ENCODE results near the gene FUT7. TPM values are rescaled to one million over a fixed set of nuclear protein-coding genes. Genes with fewer than 3 reads are reported as not detected.

FUT7 gene
- total and polyA plus RNA-seq, 2 donors: 0.18 TPM; not detected in 1

DNA sequence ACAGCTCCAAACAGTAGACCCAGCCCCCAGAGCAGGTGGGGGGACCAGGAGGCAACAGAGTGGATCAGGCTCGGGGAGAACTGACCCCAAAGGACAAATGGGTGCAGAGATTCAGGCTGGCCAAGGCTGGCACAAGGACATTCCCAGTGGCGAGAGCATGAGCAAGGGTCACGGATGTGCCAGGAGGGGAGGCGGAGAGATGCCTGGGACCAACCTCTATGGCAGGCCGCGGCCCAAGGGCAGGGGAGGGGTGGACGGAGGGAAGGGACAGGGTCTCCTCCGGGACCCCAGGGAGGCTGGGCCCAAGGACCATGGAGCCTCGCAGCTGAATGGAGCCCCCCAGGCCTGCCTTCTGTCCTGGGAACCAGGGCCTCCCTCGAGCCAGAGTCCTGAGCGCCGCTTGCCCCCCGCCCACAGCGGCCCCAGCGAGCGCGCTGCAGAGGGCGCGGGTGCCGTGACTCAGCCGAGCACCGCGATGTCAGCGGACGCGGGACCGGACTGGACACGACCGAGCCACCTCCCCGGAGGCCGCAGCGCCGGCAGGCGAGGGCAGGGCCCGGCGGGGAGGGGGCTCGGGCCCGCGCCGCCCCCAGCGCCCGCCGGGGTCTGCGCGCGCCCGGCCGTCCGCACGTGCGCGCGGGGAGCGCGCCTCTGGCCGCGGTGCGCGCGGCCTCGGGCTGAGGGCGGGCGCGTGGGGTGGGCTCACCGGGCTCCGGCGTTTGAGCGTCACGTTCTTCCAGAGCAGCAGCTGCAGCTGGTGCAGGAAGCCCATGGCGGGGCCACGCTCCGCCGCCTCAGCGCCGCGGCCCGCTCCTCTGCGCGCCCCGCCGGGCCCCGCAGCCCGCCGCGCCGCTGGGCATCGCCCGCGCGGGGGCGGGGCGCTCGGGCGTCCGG lies 4.3 kb downstream of the FUT7 start, which contains the start of gene ABCA2:
Gene ABCA2, minus strand, starts transcription at position 869 of the 894 bp plus-strand sequence. Its CDS starts 97 bp downstream, at position 772.
- H3K36me3 ChIP-seq (ENCODE audit: insufficient read depth): no peaks in the 10 kb centered on the region
- peak within 1 kb of the TSS; percentile 34 for H3K27ac ChIP-seq (ENCODE audit: low read depth)
- H3K4me3 ChIP-seq (ENCODE audit: low read depth, low read length): peak within 1 kb of the TSS; percentile 64
- 4% methylated on average over 95 of the region's 95 CpGs for WGBS
- no peak for DNase-seq (ENCODE audit: extremely low spot score)
- H3K4me1 ChIP-seq (ENCODE audit: insufficient read depth): no peaks in the 10 kb centered on the region

DNA sequence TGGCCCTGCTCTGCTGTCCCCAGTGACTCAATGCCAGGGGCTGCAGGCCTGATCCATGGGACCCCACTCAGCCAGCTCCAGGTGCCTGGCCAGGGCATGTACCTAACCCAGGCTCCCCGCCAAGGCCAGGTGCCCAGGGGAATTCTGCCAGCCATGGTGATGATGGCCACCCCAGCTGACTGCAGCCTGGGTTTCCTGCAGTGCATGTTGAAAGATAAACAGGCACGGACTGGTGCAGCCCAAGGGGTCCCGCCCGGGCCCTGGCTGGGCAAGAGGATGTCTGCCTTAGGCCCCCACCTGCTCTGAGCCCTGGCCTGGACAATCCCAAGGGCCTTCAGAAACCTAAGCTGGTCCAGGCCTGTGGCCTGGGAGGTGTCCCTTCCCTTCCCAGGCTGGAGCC lies 5.1 kb downstream of the FUT7 start:
- no peak overlapping the region for H3K4me3 ChIP-seq (ENCODE audit: low read depth, low read length)
- no peaks in the 10 kb centered on the region for H3K36me3 ChIP-seq (ENCODE audit: insufficient read depth)
- WGBS: 85% methylated on average over 4 of the region's 4 CpGs
- H3K27ac ChIP-seq (ENCODE audit: low read depth): no peak overlapping the region
- no peak for DNase-seq (ENCODE audit: extremely low spot score)
- H3K4me1 ChIP-seq (ENCODE audit: insufficient read depth): no peaks in the 10 kb centered on the region

DNA sequence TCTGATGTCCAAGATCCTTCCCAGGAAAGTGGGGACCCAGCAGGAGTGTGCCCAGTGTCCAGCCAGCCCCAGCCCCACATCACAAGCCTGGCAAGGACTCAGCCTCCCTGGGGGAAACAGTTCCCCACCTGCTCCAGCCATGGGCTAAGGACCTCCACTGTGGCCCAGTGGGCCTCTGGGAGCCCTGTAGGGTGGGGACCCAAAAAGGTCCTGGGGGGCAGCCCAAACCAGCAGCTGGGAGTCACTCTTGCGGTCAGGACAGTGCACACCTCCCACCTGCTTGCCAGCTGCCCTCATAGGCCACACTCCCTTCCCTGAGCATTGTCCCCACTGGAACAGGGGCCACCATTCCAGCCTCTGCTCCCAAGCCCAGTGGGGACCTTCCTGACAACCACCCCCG lies 5.5 kb downstream of the FUT7 start:
- Histone ChIP-seq H3K4me1 (ENCODE audit: insufficient read depth) (no peaks in the 10 kb centered on the region), H3K36me3 (ENCODE audit: insufficient read depth) (no peaks in the 10 kb centered on the region), H3K27ac (ENCODE audit: low read depth) (no peak overlapping the region), H3K4me3 (ENCODE audit: low read depth, low read length) (no peak overlapping the region)
- no peak for DNase-seq (ENCODE audit: extremely low spot score)
- WGBS: 79% methylated on average over 2 of the region's 2 CpGs

DNA sequence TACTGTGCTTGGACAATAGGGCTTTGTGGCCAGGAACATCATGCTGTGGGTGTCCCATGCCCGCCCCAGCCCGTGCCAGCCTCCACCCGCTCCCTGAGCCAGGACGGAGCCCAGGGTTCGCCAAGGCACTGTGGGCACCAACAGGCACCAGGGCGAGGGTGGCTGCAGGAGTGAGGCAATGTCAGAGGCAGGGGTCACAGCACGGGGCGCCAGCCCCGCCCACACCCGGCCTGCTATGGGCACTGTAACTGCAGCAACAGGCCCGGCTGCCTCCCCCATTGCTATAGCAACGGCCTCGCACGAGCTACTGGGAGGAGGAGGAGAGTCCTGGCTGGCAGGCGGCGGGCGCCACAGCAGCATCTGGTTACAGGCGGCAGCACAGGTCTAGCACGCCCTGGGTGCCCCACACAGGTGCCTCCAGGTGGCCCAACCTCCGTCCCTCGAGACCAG lies 6.3 kb downstream of the FUT7 start:
- no peak for DNase-seq (ENCODE audit: extremely low spot score)
- no peak overlapping the region for H3K4me3 ChIP-seq (ENCODE audit: low read depth, low read length)
- no peak overlapping the region for H3K27ac ChIP-seq (ENCODE audit: low read depth)
- no peaks in the 10 kb centered on the region for H3K4me1 ChIP-seq (ENCODE audit: insufficient read depth)
- no peaks in the 10 kb centered on the region for H3K36me3 ChIP-seq (ENCODE audit: insufficient read depth)
- WGBS: 81% methylated on average over 21 of the region's 21 CpGs

DNA sequence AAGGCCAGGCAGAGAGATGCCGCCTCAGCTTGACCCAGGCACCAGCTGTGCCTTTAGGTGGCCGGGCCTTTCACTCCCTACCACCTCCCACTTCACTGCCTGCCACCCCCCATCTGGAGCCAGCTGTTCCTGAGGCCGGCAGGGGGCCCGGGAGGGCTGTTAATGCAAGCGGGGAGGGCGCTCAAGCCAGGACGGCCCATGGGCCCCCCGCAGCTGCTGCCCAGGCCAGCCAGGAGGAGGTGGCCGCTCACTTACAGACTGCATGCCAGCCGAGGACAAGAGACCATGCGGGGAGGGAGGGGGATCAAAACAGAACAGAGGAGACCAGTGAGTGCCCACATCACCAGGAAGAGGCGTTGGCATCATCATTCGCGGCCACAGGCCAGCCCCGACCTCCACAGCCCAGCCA lies 8.3 kb downstream of the FUT7 start:
- Histone ChIP-seq H3K4me3 (ENCODE audit: low read depth, low read length) (no peak overlapping the region), H3K4me1 (ENCODE audit: insufficient read depth) (no peaks in the 10 kb centered on the region), H3K27ac (ENCODE audit: low read depth) (no peak overlapping the region), H3K36me3 (ENCODE audit: insufficient read depth) (no peaks in the 10 kb centered on the region)
- DNase-seq (ENCODE audit: extremely low spot score): no peak
- 79% methylated on average over 15 of the region's 15 CpGs for WGBS

DNA sequence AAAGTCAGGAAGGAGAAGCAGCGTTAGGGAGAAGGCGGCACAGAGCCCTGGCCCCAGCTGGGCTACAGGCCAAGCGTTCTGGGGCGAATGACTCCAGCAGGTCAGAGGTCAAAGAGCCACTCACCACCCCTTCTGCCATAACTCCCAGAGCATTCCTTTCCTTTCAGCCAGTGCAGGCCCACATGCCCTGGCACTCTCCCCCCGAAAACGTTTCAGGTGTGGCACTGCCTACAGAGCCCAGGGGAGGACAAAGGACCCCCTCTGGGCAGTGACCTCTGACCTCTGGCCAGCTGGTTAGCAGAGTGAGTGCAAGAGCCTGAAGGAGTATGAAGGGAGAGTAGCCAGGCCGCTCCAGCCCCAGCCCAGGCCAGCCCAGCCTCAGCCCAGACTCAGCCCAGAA lies 8.7 kb downstream of the FUT7 start:
- H3K4me3 ChIP-seq (ENCODE audit: low read depth, low read length): no peak overlapping the region
- DNase-seq (ENCODE audit: extremely low spot score): no peak
- 79% methylated on average over 7 of the region's 7 CpGs for WGBS
- H3K4me1 ChIP-seq (ENCODE audit: insufficient read depth): no peaks in the 10 kb centered on the region
- H3K36me3 ChIP-seq (ENCODE audit: insufficient read depth): no peaks in the 10 kb centered on the region
- no peak overlapping the region for H3K27ac ChIP-seq (ENCODE audit: low read depth)

DNA sequence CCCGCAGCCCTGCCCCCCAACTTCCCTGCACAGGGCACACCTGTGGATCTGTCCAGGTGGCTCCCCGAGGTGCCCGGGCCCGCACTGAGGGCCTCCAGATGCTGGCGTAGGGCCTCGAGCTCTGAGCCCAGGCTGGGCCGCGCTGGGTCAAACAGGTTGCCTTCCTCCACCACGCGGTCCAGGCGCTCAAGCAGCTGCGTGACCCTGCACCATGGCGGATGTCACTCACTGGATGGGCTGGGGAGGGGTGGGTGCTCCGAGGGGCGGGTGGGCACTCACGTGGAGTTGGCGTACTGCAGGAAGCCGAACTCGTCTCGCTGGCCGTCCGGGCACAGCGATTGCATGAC lies 9.3 kb downstream of the FUT7 start:
- H3K36me3 ChIP-seq (ENCODE audit: insufficient read depth): no peaks in the 10 kb centered on the region
- H3K4me3 ChIP-seq (ENCODE audit: low read depth, low read length): no peak overlapping the region
- 90% methylated on average over 23 of the region's 23 CpGs for WGBS
- DNase-seq (ENCODE audit: extremely low spot score): no peak
- no peak overlapping the region for H3K27ac ChIP-seq (ENCODE audit: low read depth)
- no peaks in the 10 kb centered on the region for H3K4me1 ChIP-seq (ENCODE audit: insufficient read depth)

DNA sequence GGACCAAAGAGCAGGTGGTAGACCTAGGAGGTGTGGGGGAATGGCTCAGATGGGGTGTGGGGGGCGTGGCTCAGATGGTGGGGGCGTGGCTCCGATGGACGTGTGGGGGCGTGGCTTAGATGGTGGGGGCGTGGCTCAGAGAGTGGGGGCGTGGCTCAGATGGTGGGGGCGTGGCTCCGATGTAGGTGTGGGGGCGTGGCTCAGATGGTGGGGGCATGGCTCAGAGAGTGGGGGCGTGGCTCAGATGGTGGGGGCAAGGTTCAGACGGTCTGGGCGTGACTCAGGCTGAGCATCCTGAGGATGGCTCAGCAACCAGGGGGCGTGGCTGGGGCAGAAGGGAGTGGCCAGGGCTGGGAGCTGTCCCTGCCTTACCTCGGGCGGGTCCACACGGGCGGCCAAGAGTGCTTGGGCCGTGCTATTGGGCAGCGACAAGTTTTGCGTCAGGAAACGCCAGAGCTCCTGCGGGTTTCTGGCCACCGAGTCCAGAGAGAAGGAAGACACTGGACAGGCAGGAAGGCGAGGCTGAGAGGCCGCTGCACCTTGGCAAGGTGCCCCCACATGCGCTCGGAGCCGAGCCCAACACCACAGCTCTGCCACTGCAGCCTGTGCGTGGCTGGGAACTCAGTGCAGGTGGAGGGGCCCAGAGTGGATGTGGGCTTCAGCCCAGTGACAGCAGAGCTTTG lies 9.8 kb downstream of the FUT7 start:
- no peaks in the 10 kb centered on the region for H3K4me1 ChIP-seq (ENCODE audit: insufficient read depth)
- no peaks in the 10 kb centered on the region for H3K36me3 ChIP-seq (ENCODE audit: insufficient read depth)
- no peak for DNase-seq (ENCODE audit: extremely low spot score)
- WGBS: 61% methylated on average over 30 of the region's 30 CpGs
- no peak overlapping the region for H3K27ac ChIP-seq (ENCODE audit: low read depth)
- no peak overlapping the region for H3K4me3 ChIP-seq (ENCODE audit: low read depth, low read length)

DNA sequence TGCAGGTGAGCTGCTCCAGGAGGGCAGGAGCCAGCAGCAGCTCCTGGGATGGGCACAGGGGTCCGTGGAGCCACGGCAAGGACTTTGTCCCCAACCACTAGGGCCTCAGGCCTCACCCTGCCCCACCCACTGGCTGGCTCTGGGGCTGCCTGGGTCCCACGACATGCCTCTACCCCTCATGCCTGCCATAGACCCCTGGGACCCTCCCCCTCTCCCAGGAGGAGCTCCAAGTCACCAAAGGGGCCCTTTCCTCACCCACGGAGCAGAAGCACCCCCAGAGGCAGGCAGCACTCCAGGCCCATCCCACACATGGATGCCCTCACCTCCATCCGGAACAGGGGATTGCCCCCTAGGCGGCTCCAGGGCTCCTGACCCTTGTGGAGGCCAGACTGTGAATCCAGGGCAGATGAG lies 10.3 kb downstream of the FUT7 start:
- H3K27ac ChIP-seq (ENCODE audit: low read depth): no peak overlapping the region
- no peak for DNase-seq (ENCODE audit: extremely low spot score)
- H3K36me3 ChIP-seq (ENCODE audit: insufficient read depth): no peaks in the 10 kb centered on the region
- no peaks in the 10 kb centered on the region for H3K4me1 ChIP-seq (ENCODE audit: insufficient read depth)
- H3K4me3 ChIP-seq (ENCODE audit: low read depth, low read length): no peak overlapping the region
- WGBS: 94% methylated on average over 6 of the region's 6 CpGs

DNA sequence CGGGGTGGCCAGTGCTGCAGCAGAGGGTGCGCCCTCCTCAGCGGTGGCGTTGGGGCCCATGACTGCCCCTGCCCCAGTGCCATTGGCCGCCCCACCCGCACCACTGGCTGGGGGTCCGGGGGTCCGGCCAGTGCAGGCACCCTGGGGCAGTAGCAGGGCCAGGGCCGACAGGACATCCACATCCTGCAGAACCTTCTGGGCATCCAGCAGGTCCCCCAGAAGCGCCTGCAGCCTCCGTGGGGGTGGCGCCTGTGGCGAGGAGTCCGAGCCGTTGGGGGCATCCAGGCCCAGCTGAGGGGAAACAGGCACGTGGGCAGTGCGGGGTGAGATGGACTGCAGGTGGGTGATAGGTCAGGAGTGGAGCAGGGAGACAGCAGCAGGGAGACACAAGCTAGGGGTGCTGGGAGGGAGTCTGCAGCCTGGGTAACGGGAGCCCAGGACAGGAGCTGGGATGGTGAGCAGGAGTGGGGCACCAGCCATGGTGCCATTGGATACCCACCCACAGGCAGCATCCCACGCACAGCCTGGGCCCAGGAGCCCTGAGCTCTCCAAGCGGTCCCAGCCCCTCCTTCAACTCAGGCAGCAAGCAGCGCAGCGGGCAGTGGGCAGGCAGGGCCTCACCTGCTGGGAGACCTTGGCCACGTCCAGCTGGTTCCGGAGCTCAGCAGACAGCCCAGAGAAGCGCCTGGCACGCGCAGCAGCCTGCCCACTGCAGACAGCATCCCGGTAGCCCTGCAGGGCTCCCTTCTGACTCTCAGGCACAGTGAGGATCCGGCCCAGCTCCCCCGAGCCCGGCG lies 10.9 kb downstream of the FUT7 start:
- no peak for DNase-seq (ENCODE audit: extremely low spot score)
- Histone ChIP-seq H3K27ac (ENCODE audit: low read depth) (no peak overlapping the region), H3K4me1 (ENCODE audit: insufficient read depth) (no peaks in the 10 kb centered on the region), H3K4me3 (ENCODE audit: low read depth, low read length) (no peak overlapping the region), H3K36me3 (ENCODE audit: insufficient read depth) (no peaks in the 10 kb centered on the region)
- WGBS: 96% methylated on average over 32 of the region's 32 CpGs

DNA sequence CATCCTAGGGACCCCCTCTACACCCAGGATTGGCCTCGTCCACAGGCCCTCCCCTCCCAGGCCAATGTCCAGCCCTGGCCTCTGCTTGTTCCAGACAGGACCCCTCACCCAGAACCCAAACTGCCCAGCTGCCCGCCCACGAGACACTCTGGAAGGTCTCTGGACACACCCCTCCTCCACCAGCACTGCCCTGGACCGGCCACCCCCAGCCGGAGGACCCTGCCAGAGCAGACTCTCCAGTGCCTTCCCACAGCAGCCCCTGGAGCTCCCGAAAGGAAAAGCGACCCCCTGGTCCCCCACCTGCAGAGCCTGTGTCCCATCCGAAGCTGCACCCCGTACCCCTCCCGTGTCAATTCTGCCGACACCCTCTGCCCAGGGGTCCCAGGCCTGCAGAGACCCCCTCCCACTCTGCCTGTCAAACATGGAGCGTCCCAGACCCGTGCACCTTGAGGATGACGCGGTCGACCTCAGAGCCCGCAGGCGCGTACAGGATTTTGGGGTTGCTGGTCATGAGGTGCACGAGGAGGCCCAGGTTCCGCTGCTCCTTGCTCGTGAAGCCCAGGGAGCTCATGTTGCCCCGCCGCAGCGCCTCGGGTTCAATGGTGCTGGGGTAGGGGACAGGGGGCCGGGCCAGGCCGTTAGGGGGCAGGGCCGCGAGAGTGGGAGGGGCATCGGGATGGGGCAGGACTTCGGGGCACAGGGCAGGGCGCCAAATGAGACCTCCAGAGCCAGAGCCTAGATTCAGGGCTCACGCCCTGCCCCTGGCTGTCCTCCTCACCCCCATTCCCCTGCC lies 11.8 kb downstream of the FUT7 start:
- Histone ChIP-seq H3K4me1 (ENCODE audit: insufficient read depth) (no peaks in the 10 kb centered on the region), H3K36me3 (ENCODE audit: insufficient read depth) (peaks cover under 1% of the 10 kb centered on the region), H3K27ac (ENCODE audit: low read depth) (no peak overlapping the region), H3K4me3 (ENCODE audit: low read depth, low read length) (no peak overlapping the region)
- 91% methylated on average over 34 of the region's 34 CpGs for WGBS
- no peak for DNase-seq (ENCODE audit: extremely low spot score)

DNA sequence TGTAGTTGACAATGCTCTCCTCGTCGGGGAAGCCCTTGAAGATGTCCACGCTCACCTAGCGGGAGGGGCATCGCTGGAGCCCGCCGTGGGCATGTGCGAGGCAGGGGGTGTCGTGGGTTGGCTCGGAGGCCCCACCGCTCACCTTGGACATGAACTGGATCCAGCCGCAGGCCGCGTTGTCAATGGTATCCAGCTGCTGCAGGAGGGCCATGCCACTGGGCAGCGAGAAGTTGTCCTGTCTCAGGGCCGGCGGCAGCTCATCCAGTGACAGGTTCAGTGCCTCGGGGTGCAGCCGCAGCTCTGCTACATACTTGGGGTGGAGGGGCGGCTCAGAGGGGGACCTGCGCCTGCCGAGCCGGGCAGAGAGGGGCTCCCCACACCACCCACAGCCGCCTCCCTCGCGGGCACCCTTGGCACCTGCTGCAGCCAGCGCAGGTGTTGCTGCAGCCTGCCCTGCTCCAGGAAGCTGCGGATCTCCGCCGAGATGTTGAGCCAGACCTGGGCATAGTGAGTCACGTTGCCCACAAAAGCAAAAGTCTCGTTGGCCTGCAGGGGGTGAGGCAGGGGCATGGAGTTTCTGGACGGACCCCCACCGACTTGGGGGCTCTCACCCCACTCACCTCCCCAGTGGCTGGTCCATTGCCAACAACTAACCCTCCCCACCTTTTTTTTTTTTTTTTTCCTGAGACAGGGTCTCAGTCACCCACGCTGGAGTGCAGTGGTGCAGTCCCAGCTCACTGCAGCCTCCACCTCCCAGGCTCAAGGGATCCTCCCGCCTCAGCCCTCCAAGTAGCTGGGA lies 12.9 kb downstream of the FUT7 start:
- no peak overlapping the region for H3K27ac ChIP-seq (ENCODE audit: low read depth)
- H3K4me3 ChIP-seq (ENCODE audit: low read depth, low read length): no peak overlapping the region
- no peak for DNase-seq (ENCODE audit: extremely low spot score)
- WGBS: 92% methylated on average over 36 of the region's 36 CpGs
- H3K4me1 ChIP-seq (ENCODE audit: insufficient read depth): no peaks in the 10 kb centered on the region
- peaks cover 2% of the 10 kb centered on the region for H3K36me3 ChIP-seq (ENCODE audit: insufficient read depth)

Measured in urinary bladder (tissue), 4 donors.